ENCODE measurements around the gene HOXA5. TPM values are rescaled to one million over a fixed set of nuclear protein-coding genes. Genes with fewer than 3 reads are reported as not detected.
A peak's percentile ranks its signal among the peaks of the same experiment; 100 is the strongest.

The HOXA5 gene
- total and polyA plus RNA-seq, 2 donors (not counting 3 experiments of a cell fraction or from before 2014, with no cell fraction given): 18.6 to 18.8 TPM

GRCh38 chr7:27183682-27184336 lies 40.3 kb upstream of the HOXA5 start:
- ChIA-PET CTCF (interaction anchor here (0.9 to 6.0 kb wide), 10 partner anchors 10 to 910 kb away, joined by 3 to 49 read pairs (median 5); partner anchors contain the start of gene HOXA10), POLR2A (interaction anchor here (0.6 to 1.4 kb wide), 4 partner anchors 7 to 66 kb away, joined by 3 to 8 read pairs (median 4); no protein-coding TSS in a partner anchor)
- TF ChIP-seq MYC (IDR thresholded peaks at IDR 0.05; ENCODE audit: low read depth, low read length) (no peak), CTCF (IDR thresholded peaks at IDR 0.05; ENCODE audit: extremely low read depth in 1 of 2, insufficient read depth in 1 of 2, low read depth in 1 of 2, low read length in 2 of 2) (no peak), EZH2 (IDR thresholded peaks at IDR 0.05; ENCODE audit: borderline replicate concordance, low read depth, low read length, severe bottlenecking) (no peak), GATA2 (IDR thresholded peaks at IDR 0.05; ENCODE audit: insufficient read depth, insufficient read length, low read depth, low read length) (no peak), POLR2A (IDR thresholded peaks at IDR 0.05; ENCODE audit: low read depth, low read length) (no peak), FOS (IDR thresholded peaks at IDR 0.05; ENCODE audit: borderline replicate concordance, insufficient read depth, low read length) (no peak), MAX (IDR thresholded peaks at IDR 0.05; ENCODE audit: insufficient read depth, insufficient read length) (no peak), POLR2AphosphoS5 (IDR thresholded peaks at IDR 0.05; ENCODE audit: insufficient read depth, low read depth, low read length) (no peak), JUN (IDR thresholded peaks at IDR 0.05; ENCODE audit: borderline replicate concordance, insufficient read depth, insufficient read length, low read depth) (no peak)
- Histone ChIP-seq H3K9ac (replicated peaks; ENCODE audit: extremely low read depth, insufficient read depth, low read length) (peak overlapping the region; percentile 88), H3K27ac (ENCODE audit: insufficient read depth, low read depth, low read length) (peak overlapping the region; percentile 90), H3K4me1 (ENCODE audit: control insufficient read depth, extremely low read depth, insufficient read depth, low read length) (peaks cover 60% of the 10 kb centered on the region), H3K4me2 (ENCODE audit: insufficient read depth, low read length) (peak overlapping the region; percentile 82), H3K36me3 (ENCODE audit: control insufficient read depth in 2 of 2, extremely low read depth in 1 of 2, insufficient read depth in 2 of 2, low read length in 2 of 2) (no peaks in the 10 kb centered on the region), H3K4me3 (replicated peaks in 1 of 3; ENCODE audit: insufficient read depth in 1 of 3, low read depth in 1 of 3, low read length in 3 of 3) (peak overlapping the region; percentile 82 to 91 (median 84)), H3K9me3 (replicated peaks; ENCODE audit: control insufficient read depth, insufficient read depth, low read length) (no peaks in the 10 kb centered on the region), H4K20me1 (replicated peaks; ENCODE audit: control insufficient read depth, extremely low read depth, insufficient read depth, low read length) (no peaks in the 10 kb centered on the region), H2AFZ (ENCODE audit: low read depth, low read length) (peak overlapping the region; percentile 23), H3K27me3 (ENCODE audit: control insufficient read depth in 2 of 2, insufficient read depth in 2 of 2, low read length in 2 of 2) (no peaks in the 10 kb centered on the region), H3K79me2 (ENCODE audit: control insufficient read depth, insufficient read depth, low read length) (peaks cover 82% of the 10 kb centered on the region), H3K9me1 (replicated peaks; ENCODE audit: control insufficient read depth, extremely low read depth, insufficient read depth, low read length) (no peaks in the 10 kb centered on the region)
- FAIRE-seq (no peak), DNase-seq (ENCODE audit: low read depth, low spot score) (peak; percentile 56)
- dilution Hi-C loops (cut with MboI; ENCODE audit: extremely low pct_ligation_motif_present, low sequenced_read_pairs): no loop called here
- intact Hi-C loops (cut with micrococcal nuclease): loop anchor here (1.0 kb wide), 1 partner anchor 13 kb away; no protein-coding TSS in a partner anchor
- BruUV-seq (replicated peaks): no TSS peak
